ENCODE measurements around the gene DYRK4. TPM values are rescaled to one million over a fixed set of nuclear protein-coding genes. Genes with fewer than 3 reads are reported as not detected.

Gene DYRK4
- total RNA-seq, 1 donor from 2014 or later, result 19.4 TPM

DNA sequence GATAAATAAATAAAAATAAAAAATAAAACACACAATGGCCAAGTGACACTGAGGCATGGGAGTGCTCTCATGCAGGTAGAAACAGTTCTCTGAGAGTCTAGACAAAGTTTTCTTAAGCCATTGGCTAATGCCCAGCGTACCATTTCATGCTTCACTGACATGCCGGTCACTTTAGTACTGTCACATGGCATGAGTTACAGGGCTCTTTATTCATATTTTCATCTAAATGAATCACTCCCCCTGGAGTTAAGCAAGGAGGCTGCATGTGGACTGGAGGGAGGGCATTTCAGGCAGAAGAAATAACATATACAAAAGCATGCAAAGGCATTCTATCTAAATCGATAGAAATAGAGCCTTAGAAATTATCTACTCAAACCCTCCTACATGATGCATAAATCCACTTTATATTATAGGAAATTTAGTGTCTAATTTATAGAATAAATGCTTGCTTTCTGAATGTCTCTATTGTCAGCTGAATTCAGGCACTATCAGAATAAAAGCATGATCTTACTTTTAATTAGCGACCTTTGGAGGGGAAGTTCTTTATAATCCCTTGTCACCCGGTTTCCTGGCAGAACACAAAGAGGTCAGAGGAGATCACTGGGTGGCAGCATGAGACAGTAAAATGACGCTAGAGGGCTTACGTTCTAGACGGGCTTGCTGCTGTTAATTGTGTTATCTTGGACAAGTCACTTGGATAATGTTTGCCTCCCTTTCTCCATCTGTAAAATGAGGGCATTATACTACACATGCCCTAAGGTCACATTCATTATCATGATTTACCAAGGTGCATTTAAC is 17.5 kb downstream of the DYRK4 start:
- Histone ChIP-seq H3K27me3 (no peaks in the 10 kb centered on the region), H3K4me3 (no peak overlapping the region), H3K9me3 (no peaks in the 10 kb centered on the region), H3K27ac (no peak overlapping the region), H3K36me3 (no peaks in the 10 kb centered on the region), H3K4me1 (no peaks in the 10 kb centered on the region)
- intact Hi-C loops (cut with DNase I), result no loop called here
- no peak for DNase-seq (ENCODE audit: extremely low spot score in 2 of 2)
- TF ChIP-seq, protein P1, sequence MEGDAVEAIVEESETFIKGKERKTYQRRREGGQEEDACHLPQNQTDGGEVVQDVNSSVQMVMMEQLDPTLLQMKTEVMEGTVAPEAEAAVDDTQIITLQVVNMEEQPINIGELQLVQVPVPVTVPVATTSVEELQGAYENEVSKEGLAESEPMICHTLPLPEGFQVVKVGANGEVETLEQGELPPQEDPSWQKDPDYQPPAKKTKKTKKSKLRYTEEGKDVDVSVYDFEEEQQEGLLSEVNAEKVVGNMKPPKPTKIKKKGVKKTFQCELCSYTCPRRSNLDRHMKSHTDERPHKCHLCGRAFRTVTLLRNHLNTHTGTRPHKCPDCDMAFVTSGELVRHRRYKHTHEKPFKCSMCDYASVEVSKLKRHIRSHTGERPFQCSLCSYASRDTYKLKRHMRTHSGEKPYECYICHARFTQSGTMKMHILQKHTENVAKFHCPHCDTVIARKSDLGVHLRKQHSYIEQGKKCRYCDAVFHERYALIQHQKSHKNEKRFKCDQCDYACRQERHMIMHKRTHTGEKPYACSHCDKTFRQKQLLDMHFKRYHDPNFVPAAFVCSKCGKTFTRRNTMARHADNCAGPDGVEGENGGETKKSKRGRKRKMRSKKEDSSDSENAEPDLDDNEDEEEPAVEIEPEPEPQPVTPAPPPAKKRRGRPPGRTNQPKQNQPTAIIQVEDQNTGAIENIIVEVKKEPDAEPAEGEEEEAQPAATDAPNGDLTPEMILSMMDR (IDR thresholded peaks at IDR 0.05), result no peak

DNA sequence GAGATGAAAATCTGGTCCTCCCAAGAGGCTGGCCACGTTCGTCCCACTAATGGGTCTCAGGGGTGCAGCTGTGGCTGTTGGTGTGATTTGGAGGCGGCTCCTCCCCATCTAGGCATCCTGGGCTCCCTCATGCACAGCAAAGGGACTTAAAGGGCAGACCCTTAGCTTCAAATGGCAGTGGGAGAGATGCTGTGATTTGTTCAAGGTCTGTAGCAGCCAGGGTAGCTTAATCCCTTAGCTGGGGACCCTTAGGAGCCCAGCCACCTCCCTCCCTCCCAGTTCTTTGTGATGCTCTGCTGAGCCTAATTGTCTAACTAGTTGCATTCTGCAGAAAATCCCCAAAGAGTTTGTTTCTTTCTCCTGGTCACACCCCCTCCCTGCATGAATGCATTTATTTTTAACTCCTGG is 18.3 kb downstream of the DYRK4 start:
- H3K27ac ChIP-seq, result no peak overlapping the region
- H3K9me3 ChIP-seq, result no peaks in the 10 kb centered on the region
- DNase-seq (ENCODE audit: extremely low spot score in 2 of 2), result no peak
- H3K27me3 ChIP-seq, result no peaks in the 10 kb centered on the region
- H3K4me3 ChIP-seq, result no peak overlapping the region
- intact Hi-C loops (cut with DNase I), result no loop called here
- H3K4me1 ChIP-seq, result no peaks in the 10 kb centered on the region
- no peaks in the 10 kb centered on the region for H3K36me3 ChIP-seq
- TF ChIP-seq POLR2AphosphoS5 (IDR thresholded peaks at IDR 0.05; ENCODE audit: insufficient read depth in 1 of 2, low read depth in 1 of 2) (no peak), POLR2A (IDR thresholded peaks at IDR 0.05) (no peak)
- TF ChIP-seq, protein P1 (IDR thresholded peaks at IDR 0.05), result no peak

DNA sequence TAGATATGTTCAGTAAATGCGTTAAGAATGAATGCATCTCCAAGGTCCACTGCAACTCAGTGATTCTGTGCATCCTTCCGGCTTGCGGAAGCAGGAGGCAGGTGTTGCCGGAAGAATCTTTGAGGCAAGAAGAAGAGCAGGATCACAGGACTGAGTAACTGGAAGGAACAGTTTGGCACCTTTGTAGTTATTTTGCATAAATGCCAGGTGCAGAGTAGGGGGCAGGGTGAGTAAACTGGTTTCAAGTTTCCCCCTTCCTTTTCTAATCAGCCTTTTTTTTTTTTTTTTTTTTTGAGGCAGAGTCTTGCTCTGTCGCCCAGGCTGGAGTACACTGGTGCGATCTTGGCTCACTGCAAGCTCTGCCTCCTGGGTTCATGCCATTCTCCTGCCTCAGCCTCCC is 22.3 kb downstream of the DYRK4 start:
- TF ChIP-seq, protein P1 (IDR thresholded peaks at IDR 0.05), result no peak
- no peak for TF ChIP-seq POLR2AphosphoS5 (IDR thresholded peaks at IDR 0.05; ENCODE audit: insufficient read depth in 1 of 2, low read depth in 1 of 2)
- no peak for TF ChIP-seq POLR2A (IDR thresholded peaks at IDR 0.05)
- no peak overlapping the region for H3K4me3 ChIP-seq
- H3K27me3 ChIP-seq, result no peaks in the 10 kb centered on the region
- H3K9me3 ChIP-seq, result no peaks in the 10 kb centered on the region
- H3K4me1 ChIP-seq, result no peaks in the 10 kb centered on the region
- H3K36me3 ChIP-seq, result no peaks in the 10 kb centered on the region
- intact Hi-C loops (cut with DNase I), result no loop called here
- DNase-seq (ENCODE audit: extremely low spot score in 2 of 2), result peak in 1 of 2 donors; percentile 58
- no peak overlapping the region for H3K27ac ChIP-seq

DNA sequence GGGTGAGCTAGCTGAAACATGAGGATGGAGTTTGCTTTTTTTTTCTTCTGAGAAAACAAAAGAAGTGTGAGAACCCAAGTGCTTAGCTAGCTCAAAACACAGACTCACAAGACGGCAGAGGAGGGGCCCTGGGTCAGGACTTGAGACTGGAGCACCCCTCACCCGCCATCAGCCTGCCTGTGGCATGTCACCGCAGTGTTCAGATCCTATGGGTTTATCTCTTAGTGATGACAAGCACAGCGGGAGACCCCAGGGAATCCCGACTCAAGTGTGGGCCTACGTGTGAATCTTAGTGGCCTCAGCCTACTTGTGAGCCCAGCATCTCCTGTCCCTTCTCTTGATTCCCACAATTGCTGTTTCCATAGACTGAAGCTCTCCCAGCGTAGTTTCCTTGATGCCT is 22.9 kb downstream of the DYRK4 start:
- TF ChIP-seq POLR2A (IDR thresholded peaks at IDR 0.05) (no peak), POLR2AphosphoS5 (IDR thresholded peaks at IDR 0.05; ENCODE audit: insufficient read depth in 1 of 2, low read depth in 1 of 2) (no peak)
- TF ChIP-seq, protein P1 (IDR thresholded peaks at IDR 0.05), result no peak
- no peaks in the 10 kb centered on the region for H3K4me1 ChIP-seq
- H3K27ac ChIP-seq, result no peak overlapping the region
- H3K4me3 ChIP-seq, result no peak overlapping the region
- H3K36me3 ChIP-seq, result no peaks in the 10 kb centered on the region
- H3K27me3 ChIP-seq, result no peaks in the 10 kb centered on the region
- DNase-seq (ENCODE audit: extremely low spot score in 2 of 2), result peak in 1 of 2 donors; percentile 67
- no peaks in the 10 kb centered on the region for H3K9me3 ChIP-seq
- intact Hi-C loops (cut with DNase I), result no loop called here

DNA sequence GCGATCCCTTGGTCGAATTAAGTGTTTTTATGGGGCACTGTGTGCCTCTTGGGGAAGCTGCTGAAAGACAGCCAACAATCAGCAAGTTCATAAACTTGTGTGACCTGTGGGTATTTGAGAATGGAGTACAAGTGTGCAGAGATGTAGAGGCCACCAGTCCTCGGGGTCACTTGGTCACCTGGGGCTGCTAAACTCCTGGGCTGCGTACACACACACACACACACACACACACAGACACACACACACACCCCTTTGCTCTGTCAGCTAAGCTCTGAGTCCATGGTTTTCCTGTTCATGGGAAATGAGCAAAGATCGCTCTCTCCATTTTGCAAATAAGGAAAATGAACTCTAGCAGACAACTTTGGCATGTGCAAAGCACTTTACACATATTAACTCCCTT is 24.5 kb downstream of the DYRK4 start:
- H3K27ac ChIP-seq, result no peak overlapping the region
- DNase-seq (ENCODE audit: extremely low spot score in 2 of 2), result peak in 1 of 2 donors; percentile 16
- H3K27me3 ChIP-seq, result no peaks in the 10 kb centered on the region
- H3K4me3 ChIP-seq, result no peak overlapping the region
- no peaks in the 10 kb centered on the region for H3K9me3 ChIP-seq
- no peaks in the 10 kb centered on the region for H3K36me3 ChIP-seq
- intact Hi-C loops (cut with DNase I), result no loop called here
- H3K4me1 ChIP-seq, result no peaks in the 10 kb centered on the region
- TF ChIP-seq POLR2AphosphoS5 (IDR thresholded peaks at IDR 0.05; ENCODE audit: insufficient read depth in 1 of 2, low read depth in 1 of 2) (no peak), POLR2A (IDR thresholded peaks at IDR 0.05) (no peak)
- TF ChIP-seq, protein P1 (IDR thresholded peaks at IDR 0.05), result no peak
